Measurements from ENCODE around the gene SIK3.

The SIK3 gene

GRCh38 chr11:116859175-116859574 lies 239.1 kb downstream of the SIK3 start:
- no peak for DNase-seq

DNA sequence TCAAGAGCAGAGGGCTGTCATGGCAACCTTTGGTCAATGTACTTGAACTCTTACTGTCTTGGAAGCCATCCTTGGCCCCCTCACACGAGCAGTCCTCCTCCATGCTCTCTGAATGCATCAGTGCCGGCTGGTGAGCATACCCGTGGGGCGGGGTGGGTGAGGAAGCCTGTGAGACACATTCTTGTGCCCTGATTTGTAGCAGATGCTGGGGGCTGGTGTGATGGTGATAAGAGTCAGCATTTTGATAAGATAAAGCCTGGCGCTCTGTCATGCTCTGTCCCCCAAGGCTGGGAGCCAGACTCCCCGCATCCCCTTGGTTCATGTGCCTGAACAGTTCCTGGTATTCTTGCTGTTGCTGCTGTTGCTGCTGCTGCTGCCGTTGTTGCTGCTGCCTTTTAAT lies 240.3 kb downstream of the SIK3 start:
- no peak for DNase-seq

GRCh38 chr11:116857316-116857715 lies 240.9 kb downstream of the SIK3 start:
- no peak for DNase-seq

DNA sequence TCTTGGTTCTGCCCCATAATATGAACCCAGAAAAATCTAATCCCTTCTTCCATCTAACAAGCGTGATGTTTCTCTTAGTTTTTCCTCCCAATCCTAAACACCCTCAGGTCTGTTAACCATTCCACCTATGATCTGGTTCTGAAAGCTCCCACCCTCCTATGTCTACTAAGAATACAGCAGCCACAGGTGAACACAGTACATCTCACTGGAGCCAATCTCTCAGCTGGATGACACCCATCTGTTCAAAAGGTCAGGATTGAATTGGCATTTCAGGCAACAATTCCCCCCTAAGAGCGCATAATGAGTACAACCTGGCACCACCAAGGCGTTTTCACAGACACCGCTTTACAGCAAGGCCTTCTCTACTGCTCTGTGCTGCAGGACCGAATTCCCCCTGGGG lies 241.8 kb downstream of the SIK3 start:
- DNase-seq, result no peak

- peak; percentile 9 for DNase-seq
These were observed 242.8 kb downstream of the SIK3 start for GRCh38 chr11:116855413-116855812.

DNA sequence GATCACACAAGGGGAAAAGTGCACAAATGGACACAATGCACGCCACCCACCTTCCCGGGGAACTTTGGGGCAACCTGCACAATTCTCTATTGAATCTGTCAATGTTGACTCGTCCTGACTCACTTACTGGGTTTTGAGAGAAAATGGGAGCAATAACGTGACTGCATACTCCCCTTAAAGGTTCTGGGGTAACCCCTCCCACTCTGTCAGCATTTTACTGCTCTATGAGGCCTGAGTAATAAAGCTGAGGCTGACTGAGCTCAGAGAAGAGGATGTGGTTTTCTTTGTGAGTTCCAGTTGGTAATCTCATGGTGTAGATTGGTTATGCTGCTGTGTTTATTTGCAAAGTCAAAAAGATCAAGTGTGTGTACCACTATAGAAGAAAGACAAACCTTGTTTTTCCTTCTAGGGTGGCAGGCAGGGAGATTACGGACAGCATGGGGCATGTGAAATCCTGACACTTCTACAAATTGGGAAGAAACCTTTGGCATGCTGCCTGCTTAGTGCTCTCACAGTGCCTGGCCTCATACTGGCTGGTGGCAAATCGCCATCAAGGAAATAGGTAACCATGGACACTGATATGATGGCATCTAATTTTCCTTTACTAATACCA lies 244.7 kb downstream of the SIK3 start:
- DNase-seq, result peak; percentile 98

DNA sequence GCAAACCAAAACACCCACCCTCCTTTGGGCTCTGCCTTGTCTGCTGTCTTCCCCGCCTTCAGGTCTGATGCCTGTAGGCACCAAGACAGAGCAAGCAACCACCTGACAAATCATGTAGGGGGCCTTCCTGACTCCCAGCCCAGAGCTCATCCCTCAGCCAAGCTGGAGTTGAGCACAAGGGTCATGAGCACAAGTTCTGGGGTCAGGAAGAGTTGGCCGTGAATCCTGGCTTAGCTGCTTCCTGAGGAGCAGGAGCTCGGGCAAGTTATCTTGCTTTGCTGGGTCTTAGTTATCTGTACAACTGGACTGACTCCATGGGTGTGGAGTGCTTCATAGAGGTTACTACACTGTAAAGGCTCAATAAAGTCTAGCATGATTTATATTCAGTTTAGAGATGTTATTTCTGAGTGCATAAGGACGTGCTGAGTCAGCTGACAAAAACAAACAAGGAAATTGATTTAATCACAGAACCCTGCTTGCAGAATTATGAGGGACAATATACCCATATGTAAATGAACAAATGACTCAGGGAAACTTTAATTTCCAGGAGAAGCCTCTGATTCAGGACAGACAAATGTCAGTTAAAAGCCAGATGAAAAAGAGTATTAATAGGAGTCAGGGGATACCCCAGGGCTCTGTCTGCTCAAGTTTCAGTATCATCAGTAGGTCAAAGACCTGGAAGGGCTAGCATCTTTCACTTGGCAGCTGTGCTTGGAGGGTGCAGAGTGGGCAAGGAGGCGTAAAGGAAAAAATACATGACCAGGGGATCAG lies 245.8 kb downstream of the SIK3 start:
- DNase-seq, result peak; percentile 25

DNA sequence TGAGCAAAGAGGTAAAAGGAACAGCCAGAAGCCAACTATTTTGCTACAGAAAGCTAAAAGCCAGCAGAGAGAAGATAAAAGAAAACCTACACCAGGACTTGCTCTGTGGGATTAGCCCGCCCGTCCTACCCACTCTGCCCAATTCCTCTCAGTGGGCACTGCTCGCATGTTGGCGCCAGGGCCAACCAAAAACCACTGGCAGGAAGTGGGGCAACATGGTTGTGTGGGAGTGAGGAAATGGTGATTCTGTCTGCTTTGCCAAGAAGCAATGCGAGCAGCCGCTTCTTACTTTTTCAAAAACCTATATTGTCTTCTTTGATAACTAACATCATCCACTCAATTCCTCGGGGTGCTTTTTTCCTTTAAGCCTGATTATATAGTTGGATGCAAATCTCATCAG lies 246.6 kb downstream of the SIK3 start:
- DNase-seq, result peak; percentile 87

GRCh38 chr11:116849486-116849885 lies 248.7 kb downstream of the SIK3 start:
- DNase-seq, result no peak

- DNase-seq, result no peak
These were observed 249.2 kb downstream of the SIK3 start for GRCh38 chr11:116849060-116849459.

DNA sequence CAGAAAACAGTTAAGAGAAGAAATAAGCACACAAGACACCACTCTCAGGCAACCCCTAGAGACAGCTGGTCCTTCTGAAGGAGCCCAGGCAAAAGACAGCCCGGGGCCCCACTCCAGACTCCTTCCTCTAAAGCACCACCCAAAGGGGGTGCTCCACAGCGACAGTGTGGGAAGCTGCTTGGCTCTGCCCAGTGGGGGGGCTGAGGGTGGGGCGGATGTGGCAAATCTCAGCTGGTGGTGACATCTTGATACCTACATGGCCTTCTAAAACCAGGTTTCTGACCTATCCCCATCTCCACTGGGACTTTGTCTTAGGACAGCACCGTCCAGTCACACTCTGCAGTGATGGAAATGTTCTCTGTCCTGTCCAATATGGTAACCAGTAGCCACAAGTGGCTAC lies 250.6 kb downstream of the SIK3 start:
- DNase-seq, result no peak

DNA sequence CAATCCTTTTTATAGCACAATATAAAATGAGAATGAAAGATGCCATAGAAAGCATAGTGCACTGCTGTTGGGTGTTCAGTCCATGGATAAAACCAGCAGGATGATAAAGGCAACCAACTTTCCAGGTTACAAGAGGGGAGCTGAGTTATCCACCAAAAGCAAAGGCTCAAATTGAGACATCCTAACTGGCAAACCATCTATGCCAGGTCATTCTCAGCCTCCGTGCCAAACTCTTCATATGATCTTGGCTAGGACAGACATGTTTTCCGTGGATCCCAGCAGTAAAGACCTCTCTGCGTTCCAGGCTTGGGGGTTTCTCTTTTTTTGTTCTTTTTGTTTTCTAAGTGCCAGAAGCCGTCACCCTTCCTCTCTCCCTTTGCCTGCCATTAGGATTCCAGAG lies 253.5 kb downstream of the SIK3 start:
- DNase-seq, result no peak

DNA sequence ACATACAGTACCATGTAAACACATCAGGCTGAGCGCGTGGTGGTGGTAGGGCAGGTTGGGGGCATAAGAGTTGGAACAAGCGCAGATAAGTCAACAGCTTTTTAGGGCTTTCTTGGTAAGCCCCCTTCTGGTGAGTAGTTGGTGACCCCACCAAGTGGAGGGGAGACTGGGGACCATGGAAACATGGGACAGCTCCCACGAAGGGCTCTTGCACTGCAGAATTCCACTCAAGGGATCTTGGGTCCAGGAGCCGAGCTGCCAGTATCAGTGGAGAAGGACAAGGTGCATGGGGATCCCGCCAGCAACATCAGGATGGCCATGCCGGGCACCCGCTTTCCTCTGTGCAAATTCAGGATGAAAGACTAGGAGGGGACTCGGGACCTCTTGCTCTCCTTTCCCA lies 254.6 kb downstream of the SIK3 start:
- DNase-seq, result no peak

DNA sequence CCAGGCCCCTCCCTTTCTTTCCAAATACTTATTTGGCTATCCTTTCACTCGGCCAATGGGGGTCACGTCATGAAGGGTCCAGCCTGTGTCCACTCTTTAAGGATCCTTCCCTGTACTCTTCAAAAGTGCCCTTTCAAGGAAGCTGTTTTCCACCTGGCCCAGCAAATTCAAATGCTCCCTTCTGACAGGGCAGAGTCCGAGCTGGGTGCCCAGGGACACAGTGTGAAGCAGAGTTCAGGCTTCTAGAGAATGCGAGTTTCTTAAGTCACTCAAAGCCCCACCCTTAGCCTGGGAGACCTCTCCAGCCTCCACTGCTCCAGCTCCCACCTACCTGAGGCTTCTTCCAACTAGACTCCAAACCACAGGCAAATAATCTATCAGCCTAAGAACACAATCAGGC lies 255.3 kb downstream of the SIK3 start:
- DNase-seq, result no peak

GRCh38 chr11:116842117-116842516 lies 256.1 kb downstream of the SIK3 start:
- no peak for DNase-seq

- no peak for DNase-seq
These were observed 257.4 kb downstream of the SIK3 start for GRCh38 chr11:116840746-116841296.

DNA sequence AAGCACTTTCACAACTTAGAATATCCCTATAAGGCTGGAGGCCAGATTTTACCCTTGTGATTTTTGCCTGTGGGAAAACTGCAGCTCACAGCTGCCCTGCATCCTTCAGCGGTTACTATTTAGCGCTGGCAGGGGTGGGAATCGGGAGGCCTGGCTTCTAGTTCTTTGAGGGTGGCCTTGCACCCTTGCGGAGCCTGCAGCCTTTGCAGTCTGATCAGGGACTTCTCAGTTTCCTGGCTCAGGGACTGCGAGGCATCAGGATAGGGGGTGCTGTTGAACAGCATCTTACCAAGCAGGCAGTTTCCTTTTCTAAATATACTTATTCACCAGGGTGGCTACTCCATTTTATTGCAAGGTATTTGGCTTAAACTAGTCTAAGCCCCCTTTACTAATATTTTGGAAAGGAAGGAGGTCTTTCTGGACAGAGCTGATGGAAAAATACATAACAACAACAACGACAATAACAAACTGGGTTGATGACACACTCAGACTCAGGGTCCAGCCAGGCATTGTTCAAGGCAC lies 257.9 kb downstream of the SIK3 start:
- DNase-seq, result peak; percentile 15

- no peak for DNase-seq
These were observed 259.7 kb downstream of the SIK3 start for GRCh38 chr11:116838321-116839084.

DNA sequence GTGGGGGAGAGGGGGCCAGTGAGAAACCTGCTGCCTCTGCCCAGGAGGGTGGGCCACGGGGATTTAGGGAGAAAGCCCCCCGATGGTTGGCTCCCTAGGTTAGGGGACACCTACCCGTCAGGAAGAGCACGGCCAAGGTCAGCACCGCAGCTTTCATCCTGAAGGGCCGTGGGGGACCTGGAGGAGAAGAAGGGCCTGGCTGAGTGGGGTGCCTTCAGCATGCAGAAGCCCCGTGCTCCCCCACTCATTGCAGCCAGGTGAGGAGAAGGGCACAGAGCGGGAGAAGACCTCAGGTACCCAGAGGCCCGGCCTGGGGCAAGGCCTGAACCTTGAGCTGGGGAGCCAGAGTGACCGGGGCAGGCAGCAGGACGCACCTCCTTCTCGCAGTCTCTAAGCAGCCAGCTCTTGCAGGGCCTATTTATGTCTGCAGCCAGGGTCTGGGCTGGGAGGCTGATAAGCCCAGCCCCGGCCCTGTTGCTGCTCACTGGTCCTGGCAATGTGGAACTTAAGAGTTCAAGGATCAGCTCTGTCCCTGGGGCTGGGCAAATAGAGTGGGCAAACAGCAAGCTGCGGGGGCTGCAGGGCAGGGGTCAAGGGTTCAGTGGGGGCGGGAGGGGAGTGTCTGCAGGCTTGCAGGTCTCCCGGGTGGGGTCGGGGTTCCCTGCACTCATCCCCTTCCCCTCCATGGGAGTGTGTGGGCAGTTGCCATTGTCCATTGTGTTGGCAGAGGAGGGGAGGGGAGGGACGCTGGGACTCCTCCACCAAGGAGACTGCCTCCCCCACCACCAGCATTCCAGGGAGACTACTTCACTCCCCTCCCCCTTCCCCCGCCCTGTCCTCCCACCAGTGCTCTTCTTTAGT lies 260.8 kb downstream of the SIK3 start, which contains the start of gene APOA1:
Gene APOA1 (minus strand): TSS at position 392 of the 861 bp plus-strand sequence. CDS start 235 bp downstream, at position 157.
- no peak for DNase-seq

- no peak for DNase-seq
These were observed 261.6 kb downstream of the SIK3 start for GRCh38 chr11:116836632-116836991.

GRCh38 chr11:116835791-116836631 lies 262.2 kb downstream of the SIK3 start:
- DNase-seq, result peak; percentile 91

Measured in MV-4-11 (cell line).